CD4-positive, alpha-beta T cell treated with Interleukin-6 for 4 hours (primary cell): Measurements from ENCODE around the gene BHLHE40.
"Not testable (repeated sequence)": the region's sequence is repeated elsewhere in the genome, so short reads cannot be mapped to it uniquely, and the experiment has no call there.

Source experiments
- DNase-seq: peaks from one replicate; pipeline ENCODE4 v3.0.0-alpha.2; 2020; ENCODE audit warnings: mixed read lengths

BHLHE40 gene

DNA sequence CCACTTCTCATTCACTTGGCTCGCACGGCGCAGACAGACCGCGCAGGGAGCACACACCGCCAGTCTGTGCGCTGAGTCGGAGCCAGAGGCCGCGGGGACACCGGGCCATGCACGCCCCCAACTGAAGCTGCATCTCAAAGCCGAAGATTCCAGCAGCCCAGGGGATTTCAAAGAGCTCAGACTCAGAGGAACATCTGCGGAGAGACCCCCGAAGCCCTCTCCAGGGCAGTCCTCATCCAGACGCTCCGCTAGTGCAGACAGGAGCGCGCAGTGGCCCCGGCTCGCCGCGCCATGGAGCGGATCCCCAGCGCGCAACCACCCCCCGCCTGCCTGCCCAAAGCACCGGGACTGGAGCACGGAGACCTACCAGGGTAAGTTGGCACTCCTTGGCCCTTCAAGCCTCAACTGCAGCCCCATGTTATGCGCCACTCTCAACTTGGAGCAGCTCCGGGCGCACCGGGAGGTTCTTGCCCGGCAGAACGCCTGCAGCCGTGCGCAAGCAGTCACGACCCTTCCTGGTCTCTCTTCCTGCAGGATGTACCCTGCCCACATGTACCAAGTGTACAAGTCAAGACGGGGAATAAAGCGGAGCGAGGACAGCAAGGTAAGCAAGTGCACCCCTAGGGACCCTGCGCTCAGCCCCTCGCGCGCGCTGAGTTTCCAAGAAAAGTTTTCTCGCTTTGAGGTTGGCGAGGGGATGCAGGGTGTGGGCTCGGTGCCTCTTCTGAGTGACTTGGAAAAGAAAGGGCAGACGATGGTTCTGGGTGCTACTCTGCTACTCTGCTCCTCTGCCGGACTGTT is at the start of gene BHLHE40:
Gene BHLHE40 (plus strand): TSS at position 10 of the 801 bp plus-strand sequence. CDS start 282 bp downstream, at position 292.
- no peak for DNase-seq

DNA sequence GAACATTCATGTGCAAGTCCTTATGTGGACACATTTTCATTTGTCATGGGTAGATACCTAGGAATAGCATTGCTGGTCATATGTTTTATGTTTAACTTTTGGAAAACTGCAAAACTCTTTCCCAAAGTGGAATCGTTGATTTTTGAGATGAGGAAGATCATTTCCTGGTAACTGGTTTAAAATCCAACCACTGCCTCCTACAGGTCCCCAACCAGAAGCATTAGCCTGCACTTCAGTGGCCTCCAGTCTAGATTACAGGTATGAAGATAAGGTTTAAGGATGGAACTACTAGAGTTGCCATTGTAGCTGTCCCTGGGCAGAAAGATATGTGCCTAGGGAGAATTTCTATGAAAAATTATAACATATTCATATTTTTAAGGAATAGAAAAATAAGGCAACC is 48.7 kb upstream of the BHLHE40 start:
- DNase-seq, result no peak

DNA sequence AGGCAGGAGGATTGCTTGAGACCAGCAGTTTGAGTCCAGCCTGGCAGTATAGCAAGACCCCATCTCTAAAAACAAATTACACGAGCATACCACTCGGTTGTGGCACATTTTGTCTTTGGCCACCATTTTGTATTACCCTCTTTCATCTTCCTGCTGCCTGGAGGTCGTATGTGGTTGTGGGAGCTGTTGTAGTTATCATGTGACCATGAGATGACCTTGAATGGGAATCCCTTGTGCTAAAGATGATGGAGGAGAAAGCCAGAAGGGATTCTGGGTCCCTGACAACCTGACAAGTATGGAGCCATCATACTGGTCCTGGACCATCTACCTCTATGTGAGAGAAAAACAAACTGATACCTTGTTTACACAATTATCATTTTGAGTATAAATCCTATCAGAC is 45.2 kb upstream of the BHLHE40 start:
- no peak for DNase-seq

DNA sequence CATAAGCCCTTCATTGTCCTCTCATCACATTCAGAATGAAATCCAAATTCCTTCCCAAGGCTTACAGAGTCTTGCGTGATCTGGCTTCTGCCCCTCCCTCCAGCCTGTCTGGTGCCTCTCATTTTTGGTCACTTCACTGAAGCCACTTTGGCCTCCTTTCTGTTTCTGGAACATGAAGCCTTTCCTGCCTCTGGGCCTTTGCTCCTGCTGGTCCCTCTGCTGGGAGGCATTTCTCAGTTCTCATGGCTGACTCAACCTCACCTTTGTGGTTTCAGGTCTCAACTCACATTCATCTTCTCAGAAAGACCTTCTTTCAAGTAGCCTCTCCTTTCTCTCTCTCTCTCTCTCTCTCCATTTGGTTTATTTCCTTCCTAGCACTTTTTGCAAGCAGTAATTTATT is 43.9 kb upstream of the BHLHE40 start:
- DNase-seq, result no peak

DNA sequence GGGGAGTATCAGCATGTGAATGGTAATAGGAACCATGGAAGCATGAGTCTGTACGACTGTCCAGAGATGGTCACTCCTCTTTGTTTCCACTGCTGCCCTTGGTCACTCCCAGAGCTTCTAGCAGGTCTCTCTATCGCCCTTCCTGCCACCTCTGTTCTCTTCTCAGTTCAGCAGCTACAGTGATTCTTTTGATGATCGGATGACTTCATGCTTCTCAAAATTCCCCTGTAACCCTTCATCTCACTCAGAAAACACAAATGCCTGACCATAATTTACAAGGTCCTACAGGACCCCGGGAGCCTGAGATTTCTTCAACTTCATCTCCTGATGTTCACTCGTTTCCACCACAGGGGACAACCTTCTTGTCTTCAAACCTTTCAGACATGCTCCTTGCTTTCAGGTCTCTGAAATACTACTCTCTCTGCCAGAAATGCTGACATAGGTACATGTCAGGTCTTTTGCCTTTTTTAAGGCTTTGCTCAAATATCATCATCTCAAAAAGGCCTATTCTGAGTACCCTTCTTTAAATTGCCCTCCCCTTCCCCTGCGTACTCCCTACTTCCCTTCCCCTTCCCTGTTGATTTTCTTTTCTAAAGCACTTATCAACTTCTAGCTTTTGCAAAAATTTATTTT is 42.1 kb upstream of the BHLHE40 start:
- no peak for DNase-seq

DNA sequence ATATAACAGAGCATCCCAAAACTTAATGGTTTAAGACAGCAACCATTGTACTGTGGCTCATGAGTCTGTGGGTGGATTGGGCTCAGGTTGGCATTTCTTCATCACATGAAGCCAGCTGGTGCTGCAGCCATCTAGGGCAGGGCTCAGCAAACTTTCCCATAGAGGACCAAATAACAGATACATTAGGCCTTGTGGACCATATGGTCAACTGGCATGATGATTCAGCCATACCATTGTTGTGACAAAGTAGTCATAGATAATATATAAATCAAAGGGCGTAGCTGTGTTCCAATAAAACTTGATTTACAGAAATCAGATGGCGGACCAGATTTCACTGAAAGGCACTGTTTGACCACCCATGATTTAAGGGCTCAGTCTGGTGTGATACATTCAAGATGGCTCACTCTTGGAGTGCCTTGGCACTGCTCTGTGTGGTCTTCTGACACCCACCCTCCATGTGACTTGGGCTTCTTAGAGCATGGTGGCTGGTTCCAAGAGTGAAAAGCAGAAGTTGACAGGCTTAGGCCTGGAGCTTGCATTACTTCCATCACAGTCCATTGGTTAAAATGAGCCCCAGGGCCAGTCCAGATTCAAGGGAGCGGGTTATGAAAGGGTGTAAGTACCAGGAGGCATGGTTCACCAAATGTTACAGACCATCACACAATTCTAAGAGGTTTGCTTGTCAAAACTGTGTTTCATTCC is 40.8 kb upstream of the BHLHE40 start:
- no peak for DNase-seq

DNA sequence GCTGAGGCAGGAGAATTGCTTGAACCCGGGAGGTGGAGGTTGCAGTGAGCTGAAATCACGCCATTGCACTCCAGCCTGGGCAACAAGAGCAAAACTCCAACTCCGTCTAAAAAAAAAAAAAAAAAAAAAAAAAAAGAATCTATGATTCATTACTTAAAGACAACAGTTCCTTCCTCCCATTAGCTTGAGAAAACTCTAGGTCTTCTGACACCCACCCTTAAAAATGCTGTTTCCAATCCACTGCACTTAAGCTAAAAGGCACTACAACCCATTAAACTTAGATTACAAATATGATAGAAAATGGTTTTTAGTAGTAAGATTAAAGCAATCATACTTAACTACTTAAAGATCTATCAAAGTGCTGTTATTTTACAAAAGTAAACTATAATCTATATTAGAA is 40.0 kb upstream of the BHLHE40 start:
- DNase-seq, result no peak

DNA sequence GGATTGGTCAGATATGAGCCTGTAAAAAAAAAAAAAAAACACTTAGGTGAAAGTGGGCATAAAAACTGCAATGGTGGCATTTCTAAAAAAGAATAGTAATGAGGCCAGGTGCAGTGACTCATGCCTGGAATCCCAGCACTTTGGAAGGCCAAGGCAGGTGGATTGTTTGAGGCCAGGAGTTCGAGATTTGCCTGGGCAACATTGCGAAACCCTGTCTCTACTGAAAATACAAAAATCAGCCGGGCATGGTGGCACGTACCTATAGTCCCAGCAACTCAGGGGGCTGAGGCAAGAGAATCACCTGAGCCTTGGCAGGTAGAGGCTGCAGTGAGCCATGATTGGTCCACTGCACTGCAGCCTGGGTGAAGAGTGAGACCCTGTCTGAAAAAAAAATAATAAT is 38.3 kb upstream of the BHLHE40 start:
- DNase-seq, result no peak

DNA sequence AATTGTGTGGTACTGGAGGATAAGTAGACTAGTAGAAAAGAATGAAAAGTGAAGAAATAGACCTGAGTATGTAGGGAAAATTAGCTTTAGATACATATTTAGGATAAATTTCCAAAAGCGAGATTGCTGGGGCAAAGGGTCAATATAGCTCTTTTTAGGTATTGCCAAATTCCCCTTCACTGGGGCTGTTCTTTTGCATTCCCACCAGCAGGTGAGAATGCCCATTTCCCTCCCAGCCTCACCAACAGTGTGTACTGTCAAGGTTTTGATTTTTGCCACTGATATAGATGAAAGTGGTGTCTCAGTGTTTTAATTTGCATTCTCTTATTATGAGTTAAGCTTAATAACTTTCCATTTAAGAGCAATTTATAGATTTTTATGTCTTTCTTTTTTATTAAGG is 35.7 kb upstream of the BHLHE40 start:
- no peak for DNase-seq

DNA sequence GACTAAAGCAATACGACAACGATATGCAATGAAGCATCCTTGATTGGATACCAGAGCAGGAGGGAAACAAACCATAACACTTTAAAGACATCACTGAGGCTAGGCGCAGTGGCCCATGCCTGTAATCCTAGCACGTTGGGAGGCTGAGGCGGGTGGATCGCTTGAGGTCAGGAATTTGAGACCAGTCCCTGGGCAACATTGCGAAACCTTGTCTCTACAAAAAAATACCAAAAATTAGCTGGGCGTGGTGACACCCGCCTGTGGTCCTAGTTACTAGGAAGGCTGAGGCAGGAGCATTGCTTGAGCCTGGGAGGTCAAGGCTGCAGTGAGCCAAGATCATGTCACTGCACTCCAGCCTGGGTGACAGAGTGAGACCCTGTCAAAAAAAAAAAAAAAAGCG is 33.9 kb upstream of the BHLHE40 start:
- no peak for DNase-seq

DNA sequence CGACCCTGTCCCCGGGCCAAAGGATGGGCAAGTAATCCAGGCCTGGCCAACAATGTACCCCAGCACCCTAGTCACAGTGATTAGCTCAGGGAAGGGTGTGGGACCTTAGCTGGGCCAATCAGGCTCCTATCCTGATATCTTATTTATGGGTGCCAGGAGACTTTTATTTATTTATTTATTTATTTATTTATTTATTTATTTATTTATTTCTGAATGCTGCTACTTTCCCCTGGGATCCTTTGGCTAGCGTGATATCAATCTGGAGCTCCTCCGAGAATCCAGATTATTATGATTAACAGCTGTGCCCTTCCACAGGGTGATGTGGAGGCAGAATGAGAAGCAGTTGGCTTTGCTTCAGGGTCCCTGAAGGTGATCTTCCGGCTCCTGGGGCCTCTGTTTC is 32.2 kb upstream of the BHLHE40 start:
- no peak for DNase-seq

DNA sequence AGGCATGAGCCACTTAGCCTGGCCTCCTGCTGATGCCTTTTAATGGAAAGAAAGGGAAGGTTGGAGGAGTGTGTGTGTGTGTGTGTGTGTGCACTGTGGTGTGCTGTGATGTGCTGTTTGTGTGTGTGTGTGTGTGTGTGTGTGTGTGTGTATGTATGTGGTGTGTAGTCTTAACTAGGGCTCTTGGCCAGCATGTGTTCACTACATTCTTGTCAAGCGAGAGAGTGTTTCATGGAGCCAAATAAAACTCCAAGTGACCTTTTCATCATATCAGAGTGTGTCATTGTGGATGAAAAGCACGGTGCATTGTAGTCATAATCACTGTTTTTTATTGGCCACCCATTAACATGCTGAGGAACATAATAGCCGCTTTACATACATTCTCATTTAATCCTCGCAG is 30.8 kb upstream of the BHLHE40 start:
- no peak for DNase-seq

DNA sequence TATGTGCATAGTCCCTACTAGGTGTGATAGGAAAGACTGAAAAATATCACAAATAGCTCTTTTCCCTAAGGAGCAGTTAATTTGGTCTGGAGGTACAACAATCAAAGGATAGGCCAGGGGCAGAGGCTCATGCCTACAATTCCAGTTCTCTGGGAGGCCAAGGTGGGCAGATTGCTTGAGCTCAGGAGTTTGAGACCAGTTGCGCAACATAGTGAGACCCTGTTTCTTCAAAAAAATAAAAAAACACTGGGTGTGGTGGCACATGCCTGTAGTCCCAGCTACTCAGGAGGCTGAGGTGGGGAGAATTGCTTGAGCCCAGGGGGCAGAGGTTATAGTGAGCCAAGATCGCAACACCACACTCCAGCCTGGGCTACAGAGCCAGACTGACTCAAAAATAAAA is 30.2 kb upstream of the BHLHE40 start:
- DNase-seq, result no peak

DNA sequence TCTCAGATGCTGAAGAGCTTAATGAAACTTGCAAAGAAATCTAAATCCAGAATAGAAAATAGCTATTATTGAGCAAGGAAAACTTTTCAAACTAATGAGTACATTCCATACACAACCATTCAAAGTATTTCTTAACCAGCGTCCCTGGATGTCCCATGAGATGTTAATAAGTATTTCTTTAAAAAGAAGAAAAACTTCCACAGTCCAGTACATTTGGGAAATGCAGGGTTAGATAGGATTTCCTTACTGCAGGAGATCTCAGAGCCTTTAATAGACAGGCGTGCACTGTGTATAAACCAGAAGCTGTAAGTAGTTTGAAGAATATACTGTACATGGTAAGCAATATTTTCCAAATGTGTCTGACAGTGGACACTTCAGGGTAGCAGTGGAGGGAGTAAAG is 29.6 kb upstream of the BHLHE40 start:
- no peak for DNase-seq

DNA sequence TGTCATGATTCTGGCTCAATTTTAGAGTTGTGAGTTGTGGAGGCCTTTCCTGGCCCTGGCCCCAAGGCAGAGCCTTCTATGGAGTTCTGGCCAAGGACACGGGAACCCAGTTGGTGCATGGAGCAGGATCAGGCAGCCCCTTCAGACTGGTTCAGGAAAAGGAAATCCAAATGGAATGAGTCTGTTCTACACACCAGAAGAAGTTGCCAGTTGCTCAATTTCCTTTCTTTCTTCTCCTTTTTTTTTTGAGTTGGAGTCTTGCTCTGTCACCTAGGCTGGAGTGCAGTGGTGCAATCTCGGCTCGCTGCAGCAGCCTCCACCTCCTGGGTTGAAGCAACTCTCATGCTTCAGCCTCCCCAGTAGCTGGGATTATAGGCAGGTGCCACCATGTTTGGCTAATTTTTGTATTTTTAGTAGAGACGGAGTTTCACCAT is 28.9 kb upstream of the BHLHE40 start:
- no peak for DNase-seq

DNA sequence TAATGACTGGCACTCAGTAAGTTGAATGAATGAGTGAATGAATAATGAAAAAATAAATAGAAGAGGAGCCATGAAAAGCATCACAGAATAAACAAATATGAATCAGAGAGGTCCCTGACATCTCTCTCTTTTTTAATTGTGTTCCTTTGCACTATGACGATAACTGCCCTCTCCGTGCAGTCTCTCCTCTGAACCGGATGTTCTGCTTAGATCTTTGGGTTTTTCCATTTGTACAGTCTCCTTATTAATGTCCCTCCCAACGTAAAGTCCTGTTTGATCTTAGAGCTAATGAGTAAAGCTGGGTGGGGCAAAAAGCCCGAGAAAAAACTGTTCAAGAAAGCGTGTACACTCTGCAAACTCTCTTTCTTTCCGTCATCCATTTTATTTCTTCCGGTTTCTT is 28.3 kb upstream of the BHLHE40 start:
- DNase-seq, result no peak

DNA sequence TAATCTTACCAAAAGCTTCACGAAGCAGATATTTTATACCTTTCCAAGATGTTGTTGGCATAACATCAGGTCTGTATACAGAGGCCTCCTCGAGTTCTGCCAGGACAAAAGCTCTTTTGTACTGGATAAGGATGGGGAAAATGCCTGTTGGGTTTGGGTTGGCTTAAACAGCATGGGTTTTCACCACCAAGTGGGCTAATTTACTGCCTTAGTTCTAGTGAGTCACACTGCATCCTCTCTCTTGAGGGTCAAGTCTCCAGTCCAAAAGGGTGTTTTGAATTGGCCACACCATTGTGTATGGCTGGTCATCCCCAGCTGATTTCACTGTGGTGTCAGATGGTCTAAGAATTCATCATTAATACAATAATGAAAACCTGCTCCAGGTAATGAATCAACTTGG is 26.1 kb upstream of the BHLHE40 start:
- DNase-seq, result no peak

DNA sequence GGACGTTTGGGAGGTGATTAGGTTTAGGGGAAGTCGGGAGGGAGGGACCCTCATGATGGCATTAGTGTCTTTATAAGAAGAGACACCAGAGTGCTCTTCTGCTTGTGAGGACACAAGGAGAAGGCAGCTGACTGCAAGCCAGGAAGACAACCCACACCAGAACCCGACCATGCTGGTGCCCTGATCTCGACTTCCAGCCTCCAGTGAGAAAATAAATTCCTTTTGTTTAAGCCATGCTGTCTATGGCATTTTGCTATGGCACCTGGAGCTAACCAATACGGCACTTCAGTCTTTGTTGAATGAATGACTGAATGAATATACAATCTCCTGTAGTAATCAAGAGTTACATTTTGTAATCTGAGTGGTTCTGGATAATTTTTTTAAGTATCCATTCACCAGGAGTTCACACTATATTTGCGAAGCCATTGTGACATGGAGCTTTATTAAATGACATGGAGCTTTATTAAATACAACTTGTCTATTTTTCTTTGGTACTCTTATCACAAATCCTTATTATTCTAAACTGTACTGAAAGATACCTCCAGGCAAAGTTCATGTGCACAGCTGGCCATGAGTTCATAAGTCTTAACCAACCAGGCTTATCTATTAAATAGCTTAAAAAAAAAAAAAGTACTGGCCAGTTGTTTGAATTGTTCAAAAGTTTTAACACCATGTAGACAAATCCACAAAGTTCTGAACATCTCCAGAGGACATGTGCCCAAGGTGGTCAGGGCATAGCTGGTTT is 24.8 kb upstream of the BHLHE40 start:
- DNase-seq, result no peak

DNA sequence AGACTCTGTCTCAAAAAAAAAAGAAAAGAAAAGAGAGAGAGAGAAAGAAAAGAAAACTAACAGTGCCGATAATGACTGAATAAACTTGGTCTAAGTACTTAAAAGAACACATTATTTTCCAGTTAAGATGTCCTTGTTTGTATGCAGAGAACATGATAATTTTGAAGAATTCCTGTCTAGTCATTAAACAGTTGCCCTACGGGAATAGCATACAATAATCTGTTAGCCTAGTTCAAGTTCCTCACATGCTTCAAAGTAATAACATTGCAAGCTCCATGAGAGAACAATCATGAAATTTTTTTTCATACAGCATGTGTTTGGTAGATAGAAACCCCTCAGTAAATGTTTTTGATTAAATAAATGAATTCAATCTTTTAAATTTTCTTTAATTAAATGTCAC is 23.1 kb upstream of the BHLHE40 start:
- DNase-seq, result no peak

DNA sequence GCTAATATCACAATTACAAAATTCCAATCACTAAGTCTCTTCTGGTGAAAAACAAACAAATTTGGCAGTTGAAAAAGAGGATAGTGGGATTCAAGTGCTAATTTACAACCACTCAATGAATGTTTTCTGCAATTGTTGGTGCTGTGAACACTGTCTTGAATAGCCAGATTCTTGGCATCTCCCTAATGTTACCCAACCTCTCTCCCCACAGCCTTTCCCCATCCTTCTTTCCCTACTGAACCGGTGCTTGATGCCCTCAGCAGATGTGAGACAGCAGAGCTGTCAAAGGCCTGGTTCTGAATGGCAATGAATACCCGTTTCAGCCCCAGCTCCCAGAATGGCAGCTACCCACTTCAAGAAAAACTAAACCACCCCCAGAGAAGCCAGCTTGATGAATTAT is 22.5 kb upstream of the BHLHE40 start:
- DNase-seq, result no peak

DNA sequence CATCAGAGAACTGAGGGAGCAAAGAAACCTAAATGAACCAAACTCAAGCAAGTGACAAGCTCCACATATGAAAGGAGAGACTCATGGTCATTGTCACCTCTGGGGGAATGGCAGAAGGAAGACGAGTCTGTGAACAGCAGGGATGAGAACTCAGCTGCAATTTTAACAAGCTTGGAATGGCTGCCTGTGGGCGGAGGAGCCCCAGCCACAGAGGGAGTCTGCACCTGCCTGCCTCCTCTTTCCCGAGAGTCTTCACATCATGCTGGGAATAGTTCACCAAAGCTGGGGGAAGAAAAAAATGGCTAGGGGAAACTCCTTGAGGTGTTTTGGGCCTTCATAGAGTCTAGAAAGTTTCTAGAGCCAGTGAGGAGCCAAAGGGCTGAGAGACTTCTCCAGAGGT is 21.3 kb upstream of the BHLHE40 start:
- DNase-seq, result no peak

DNA sequence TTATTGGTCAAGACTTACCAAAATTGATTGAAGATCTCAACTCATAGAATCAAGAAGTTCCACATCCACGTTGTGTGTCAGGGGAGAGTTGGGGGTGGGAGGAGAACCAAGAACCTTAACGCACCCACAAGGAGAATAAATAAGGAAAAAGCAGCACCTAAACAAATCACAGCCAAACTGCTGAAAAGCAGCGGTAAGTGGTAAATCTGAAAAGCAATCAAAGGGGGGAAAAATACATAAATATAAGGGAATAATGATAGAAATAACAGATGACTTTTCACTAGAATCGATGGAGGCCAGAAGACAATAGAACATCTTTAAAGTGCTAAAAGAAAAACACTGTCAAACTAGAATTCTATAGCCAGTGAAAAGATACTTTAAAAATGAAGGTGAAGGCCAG is 20.1 kb upstream of the BHLHE40 start:
- no peak for DNase-seq

DNA sequence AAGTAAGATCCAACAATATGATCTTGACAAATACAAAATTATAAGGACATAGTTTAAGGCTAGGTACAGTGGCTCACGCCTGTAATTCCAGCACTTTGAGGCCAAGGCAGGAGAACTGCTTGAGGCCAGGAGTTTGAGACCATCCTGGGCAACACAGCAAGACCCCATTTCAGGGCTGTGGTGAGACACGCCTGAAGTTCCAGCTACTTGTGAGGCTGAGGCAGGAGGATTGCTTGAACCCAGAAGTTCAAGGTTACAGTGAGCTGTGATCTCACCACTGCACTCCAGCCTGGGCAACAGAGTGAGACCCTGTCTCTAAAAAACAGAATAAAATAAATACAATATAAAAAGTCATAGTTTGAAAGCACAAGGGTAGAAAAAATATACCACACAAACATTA is 17.4 kb upstream of the BHLHE40 start:
- DNase-seq, result not testable (repeated sequence)
